ENCODE results near the gene EIF4H.
"Not testable (repeated sequence)": the region's sequence is repeated elsewhere in the genome, so short reads cannot be mapped to it uniquely, and the experiment has no call there.

Gene EIF4H

GRCh38 chr7:74176555-74176954 is 2.4 kb downstream of the EIF4H start:
- no peak for DNase-seq

- no peak for DNase-seq
These were observed 4.5 kb downstream of the EIF4H start for GRCh38 chr7:74178632-74179031.

GRCh38 chr7:74179935-74180604 is 5.9 kb downstream of the EIF4H start:
- no peak for DNase-seq

GRCh38 chr7:74180866-74181265 is 6.7 kb downstream of the EIF4H start:
- DNase-seq, result no peak

GRCh38 chr7:74181821-74182220 is 7.7 kb downstream of the EIF4H start:
- DNase-seq, result no peak

GRCh38 chr7:74182453-74183090 is 8.4 kb downstream of the EIF4H start:
- DNase-seq, result no peak

GRCh38 chr7:74183142-74183541 is 9.0 kb downstream of the EIF4H start:
- DNase-seq, result no peak

- DNase-seq, result no peak
These were observed 9.7 kb downstream of the EIF4H start for GRCh38 chr7:74183653-74184450.

GRCh38 chr7:74185016-74185415 is 10.9 kb downstream of the EIF4H start:
- no peak for DNase-seq

GRCh38 chr7:74185636-74186035 is 11.5 kb downstream of the EIF4H start:
- no peak for DNase-seq

GRCh38 chr7:74187915-74188675 is 13.9 kb downstream of the EIF4H start:
- DNase-seq, result no peak

- DNase-seq, result no peak
These were observed 16.1 kb downstream of the EIF4H start for GRCh38 chr7:74190259-74190658.

GRCh38 chr7:74191231-74191630 is 17.1 kb downstream of the EIF4H start:
- no peak for DNase-seq

GRCh38 chr7:74193054-74193453 is 18.9 kb downstream of the EIF4H start:
- DNase-seq, result no peak

GRCh38 chr7:74193913-74194312 is 19.8 kb downstream of the EIF4H start:
- DNase-seq, result no peak

- DNase-seq, result no peak
These were observed 20.5 kb downstream of the EIF4H start for GRCh38 chr7:74194686-74195085.

- not testable (repeated sequence) for DNase-seq
These were observed 21.1 kb downstream of the EIF4H start for GRCh38 chr7:74195139-74195860.

- not testable (repeated sequence) for DNase-seq
These were observed 22.0 kb downstream of the EIF4H start for GRCh38 chr7:74195968-74196654.

- DNase-seq, result no peak
These were observed 23.4 kb downstream of the EIF4H start for GRCh38 chr7:74197449-74198124.

- no peak for DNase-seq
These were observed 25.6 kb downstream of the EIF4H start for GRCh38 chr7:74199551-74200355.
